GM18508 (cell line): Measurements from ENCODE around the gene ARHGAP12.
"Not testable (repeated sequence)": the region's sequence is repeated elsewhere in the genome, so short reads cannot be mapped to it uniquely, and the experiment has no call there.

Experiments used
- ATAC-seq: cut with Tn5 transposase; IDR thresholded peaks from one replicate; pipeline ENCODE4 v1.9.1; 2021; ENCODE audit warnings: moderate number of reproducible peaks; ENCODE audit not compliant: insufficient read depth, unreplicated experiment

ARHGAP12 gene, protein sequence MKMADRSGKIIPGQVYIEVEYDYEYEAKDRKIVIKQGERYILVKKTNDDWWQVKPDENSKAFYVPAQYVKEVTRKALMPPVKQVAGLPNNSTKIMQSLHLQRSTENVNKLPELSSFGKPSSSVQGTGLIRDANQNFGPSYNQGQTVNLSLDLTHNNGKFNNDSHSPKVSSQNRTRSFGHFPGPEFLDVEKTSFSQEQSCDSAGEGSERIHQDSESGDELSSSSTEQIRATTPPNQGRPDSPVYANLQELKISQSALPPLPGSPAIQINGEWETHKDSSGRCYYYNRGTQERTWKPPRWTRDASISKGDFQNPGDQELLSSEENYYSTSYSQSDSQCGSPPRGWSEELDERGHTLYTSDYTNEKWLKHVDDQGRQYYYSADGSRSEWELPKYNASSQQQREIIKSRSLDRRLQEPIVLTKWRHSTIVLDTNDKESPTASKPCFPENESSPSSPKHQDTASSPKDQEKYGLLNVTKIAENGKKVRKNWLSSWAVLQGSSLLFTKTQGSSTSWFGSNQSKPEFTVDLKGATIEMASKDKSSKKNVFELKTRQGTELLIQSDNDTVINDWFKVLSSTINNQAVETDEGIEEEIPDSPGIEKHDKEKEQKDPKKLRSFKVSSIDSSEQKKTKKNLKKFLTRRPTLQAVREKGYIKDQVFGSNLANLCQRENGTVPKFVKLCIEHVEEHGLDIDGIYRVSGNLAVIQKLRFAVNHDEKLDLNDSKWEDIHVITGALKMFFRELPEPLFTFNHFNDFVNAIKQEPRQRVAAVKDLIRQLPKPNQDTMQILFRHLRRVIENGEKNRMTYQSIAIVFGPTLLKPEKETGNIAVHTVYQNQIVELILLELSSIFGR

DNA sequence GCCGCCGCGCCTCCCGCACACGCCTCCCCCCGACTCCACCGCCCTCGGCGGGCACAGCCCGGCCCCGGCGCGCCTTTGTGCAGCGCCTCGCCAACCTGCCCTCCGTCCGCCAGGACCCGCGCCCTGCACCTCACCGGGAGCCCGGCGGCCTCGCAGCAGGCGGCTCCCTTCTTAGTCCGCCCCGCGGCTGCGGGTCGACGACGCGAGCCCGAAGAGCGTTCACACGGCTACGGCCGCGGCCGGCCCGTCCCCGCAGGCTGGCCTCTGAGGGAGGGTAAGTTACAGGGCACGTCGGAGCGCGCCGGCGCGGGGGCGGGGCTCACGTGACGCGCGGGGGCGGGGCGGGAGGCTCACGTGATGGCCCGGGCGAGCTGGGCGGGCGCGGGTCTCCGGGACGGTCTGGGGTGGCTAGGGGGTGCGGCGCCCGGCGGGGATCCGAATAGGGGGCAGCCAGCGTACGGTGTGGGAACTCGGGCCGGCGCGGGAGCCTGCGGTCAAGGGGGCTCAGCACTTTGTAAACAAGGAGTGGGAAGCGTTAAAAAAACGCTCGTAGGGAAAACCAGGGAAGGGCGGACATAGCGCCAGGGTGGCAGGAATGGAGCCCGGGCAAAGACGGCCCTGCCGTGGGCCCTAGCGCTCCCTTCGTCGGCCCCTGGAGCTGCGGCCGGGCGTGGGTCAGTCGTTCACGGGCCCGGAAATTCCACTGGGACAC is at the start of gene ARHGAP12:
Gene ARHGAP12 (minus strand): TSS at position 283 of the 712 bp plus-strand sequence. CDS start 19,976 bp downstream, outside the sequence.
- ATAC-seq: peak; percentile 34

DNA sequence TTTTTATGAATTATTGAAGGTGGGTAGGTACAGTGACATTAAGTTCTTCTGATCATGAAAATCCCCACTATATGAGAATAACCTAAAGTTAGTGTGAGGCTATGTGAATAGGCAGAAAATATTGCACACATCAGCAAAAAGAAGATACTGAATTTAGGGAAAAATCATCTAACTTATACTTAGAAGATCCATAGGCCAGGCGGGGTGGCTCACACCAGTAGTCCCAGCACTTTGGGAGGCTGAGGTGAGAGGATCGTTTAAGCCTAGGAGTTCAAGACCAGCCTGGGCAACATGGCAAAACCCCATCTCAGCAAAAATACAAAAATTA is 49.5 kb upstream of the ARHGAP12 start:
- no peak for ATAC-seq

DNA sequence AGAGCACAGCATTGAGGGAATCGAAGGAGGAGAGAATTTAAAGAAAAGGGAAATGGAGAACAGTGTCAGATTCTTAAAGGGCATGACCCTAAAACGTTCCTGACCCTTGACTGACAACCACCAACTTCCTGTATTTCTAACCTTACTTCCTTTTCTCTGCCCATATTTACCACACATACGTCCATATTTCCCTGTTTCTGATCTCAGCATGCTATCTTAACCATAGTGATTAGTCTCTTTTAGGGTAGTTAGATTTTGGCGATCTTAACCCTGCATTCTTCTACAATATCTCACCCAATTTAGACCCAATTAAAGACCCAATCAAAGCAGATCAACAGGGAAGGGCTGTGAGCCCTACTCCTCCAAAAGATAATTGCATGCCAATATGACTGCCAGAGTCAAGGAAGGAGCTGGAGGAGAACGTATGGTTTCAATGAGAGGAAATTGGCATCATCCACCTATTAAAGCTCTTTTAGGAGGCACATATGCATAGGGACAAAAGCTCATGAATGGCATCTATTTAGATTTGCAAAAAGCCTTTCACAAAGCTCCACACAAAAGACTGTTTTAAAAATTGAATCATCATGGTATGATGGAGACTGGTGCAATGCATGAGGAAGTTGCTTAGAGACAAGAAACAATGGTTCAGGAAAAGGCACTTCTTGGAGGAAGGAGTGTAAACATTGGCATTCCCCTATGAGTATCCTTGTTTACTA is 49.0 kb upstream of the ARHGAP12 start:
- ATAC-seq: no peak

DNA sequence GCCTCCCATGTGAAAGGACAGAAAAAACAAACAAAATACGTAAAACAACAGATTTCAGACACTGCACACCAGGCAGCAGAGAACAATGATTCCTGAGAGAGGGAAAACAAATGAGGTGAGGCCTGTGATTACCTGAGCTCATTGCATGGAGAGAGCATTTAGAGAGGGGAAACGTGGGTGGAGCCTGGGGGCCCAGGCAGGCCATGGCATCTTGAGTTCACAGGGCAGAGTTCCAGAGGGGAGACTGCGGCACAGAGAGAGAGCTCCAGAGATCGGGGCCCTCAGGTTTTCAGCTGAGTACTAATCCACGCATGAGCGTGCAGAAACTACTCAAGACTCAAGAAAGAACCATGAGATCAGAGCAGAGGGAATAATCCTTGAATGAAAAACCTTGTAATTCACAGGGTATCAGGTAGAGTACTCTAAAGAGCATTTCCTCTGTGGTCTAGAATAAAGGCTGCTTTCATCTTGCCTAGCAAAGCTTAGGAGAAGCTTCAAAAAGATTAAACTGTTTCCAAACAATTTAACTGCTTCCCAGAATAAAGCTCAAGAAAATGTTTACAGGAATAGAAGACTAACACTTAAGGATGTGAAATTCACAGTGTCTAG is 46.6 kb upstream of the ARHGAP12 start:
- ATAC-seq: no peak

DNA sequence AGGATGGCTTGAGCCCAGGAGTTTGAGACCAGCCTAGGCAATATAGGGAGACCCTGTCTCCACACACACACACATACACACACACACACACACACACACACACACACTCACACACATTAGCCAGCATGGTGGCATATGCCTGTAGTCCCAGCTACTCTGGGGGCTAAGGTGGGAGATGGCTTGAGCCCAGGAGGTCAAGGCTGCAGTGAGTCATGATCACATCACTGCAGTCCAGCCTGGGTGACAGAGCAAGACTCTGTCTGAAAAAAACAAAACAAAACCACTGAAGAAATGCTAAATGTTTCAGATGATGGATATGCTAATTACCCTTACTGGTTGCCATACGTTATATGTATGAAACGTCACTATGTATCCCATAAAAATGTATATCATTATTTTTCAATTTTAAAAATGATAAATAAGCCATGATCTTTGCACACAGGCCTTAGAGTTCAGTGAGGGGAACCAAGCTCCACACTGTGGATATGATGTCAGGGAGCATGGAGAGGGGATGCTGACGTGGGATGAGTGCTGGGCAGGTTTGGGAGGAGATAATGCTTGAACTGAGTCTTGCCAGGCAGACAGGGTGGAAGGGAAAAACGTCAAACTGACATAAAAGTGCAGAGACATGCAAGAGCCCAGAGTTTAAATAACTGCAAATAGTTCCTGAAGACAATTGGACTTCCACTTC is 45.9 kb upstream of the ARHGAP12 start:
- ATAC-seq: no peak

DNA sequence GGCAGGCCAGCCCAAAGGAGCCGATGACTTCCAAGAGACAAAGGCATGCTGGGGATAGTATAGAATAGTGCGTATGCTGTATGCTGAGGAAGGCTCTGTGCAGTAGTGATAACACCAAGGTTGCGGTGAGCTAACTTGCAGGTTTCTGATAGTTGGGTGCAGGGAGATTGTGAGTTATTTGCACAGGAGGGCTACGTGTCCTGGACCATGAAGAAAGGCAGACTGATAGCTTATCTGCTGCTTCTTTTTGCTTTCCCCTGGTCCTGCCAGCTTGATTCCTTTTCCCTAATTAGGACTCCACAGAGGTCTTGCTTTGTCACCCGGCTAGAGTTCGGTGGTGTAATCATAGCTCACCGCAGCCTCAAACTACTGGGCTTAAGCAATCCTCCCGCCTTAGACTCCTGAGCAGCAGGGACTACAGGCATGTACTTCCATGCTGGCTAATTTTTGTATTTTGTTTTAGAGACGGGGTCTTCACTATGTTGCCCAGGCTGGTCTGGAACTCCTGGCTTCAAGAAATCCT is 43.9 kb upstream of the ARHGAP12 start:
- ATAC-seq: no peak

DNA sequence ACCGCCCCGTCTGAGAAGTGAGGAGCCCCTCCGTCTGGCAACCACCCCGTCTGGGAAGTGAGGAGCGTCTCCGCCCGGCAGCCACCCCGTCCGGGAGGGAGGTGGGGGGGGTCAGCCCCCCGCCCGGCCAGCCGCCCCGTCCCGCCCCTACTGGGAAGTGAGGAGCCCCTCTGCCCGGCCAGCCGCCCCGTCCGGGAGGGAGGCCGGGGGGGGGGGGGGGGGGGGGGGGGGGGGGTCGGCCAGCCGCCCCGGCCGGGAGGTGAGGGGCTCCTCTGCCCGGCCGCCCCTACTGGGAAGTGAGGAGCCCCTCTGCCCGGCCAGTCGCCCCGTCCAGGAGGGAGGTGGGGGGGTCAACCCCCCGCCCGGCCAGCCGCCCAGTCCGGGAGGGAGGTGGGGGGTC is 41.2 kb upstream of the ARHGAP12 start:
- ATAC-seq: not testable (repeated sequence)

DNA sequence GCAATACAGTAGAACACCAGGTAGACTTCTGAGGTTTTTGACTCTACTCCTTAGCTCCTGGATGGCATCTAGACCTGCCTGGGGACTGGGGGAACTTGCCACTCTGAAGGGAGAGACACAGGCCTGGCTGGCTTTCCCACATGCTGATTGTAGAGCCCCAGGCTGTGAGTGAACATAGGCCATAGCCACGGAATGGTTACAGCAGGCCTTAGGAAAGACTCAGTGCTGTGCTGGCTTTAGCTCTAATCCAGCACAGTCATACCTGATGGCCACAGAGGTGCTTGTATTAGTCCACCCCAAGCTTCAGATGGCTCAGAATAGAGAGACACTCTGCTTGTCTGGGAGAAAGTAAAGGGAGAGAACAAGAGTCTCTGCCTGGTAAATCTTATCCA is 35.0 kb upstream of the ARHGAP12 start:
- ATAC-seq: no peak

DNA sequence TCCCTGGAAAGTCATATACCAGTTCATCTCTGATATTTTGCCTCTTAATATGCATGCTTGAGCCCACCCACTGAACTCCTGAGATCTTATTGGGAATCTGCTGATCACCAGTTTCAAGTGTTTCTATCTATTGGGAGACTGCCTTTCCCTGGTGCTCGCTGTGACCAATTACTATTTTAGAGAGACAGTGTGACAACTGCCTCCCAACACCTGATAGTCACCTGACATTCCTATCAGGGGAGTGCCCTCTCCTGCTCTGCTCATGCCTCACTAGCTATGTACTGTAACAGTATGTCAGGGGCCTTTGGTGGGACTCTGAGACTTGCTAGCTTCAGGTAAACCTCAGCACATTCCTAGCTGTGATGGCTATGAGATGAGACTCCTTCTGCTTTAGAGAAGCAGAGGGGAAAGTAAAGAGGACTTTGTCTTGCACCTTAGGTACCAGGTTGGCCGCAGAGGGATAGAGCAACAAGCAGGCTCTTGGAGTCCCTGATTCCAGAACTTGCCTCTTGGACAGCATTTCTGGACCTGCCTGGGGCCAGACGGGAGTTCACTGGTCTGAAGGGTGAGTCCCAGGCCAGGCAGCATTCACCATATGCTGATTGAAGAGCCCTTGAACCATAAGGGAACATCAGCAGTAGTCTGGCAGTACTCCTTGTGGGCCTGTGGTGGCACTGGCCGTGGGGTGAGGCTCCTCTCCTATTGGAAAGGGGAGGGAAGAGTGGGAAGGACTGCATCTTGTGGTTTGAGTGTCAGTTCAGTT is 34.4 kb upstream of the ARHGAP12 start:
- no peak for ATAC-seq

DNA sequence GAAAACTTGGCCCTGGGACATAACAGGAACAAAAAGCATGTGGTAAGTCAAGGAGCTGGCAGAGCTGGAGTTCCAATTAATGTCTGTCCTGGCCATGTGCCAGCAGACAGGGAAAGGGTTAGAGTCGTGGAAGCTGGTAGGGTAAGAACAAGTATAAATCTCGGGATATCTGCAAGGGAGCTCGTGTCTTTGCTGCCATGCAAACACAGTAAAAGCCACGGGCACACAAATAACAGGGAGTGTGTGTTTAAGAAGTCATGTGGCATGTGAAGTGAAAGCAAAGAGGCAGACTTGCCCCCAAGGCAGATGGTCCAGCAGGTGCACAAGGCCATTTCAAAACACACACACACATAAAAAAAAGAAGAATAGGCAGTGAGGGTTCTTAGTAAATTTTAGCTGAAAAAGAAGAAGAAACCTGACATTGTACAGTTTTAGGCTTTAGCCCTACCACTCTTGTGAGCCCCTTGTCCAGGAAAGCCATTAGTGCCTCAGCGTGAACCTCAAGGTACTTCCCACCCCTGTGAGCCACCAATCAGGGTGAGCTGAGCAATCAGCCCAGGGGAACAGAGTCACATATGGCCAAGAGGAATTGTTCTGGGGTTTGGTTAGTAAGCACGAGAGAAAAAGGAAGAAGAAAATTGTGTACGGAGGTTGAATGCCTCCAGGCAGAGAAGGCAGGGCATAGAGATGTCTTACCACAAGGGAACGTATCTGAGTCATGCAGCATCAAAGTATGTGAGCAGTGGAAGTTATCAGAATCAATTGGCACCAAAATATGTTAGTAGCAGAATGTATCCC is 32.8 kb upstream of the ARHGAP12 start:
- no peak for ATAC-seq

DNA sequence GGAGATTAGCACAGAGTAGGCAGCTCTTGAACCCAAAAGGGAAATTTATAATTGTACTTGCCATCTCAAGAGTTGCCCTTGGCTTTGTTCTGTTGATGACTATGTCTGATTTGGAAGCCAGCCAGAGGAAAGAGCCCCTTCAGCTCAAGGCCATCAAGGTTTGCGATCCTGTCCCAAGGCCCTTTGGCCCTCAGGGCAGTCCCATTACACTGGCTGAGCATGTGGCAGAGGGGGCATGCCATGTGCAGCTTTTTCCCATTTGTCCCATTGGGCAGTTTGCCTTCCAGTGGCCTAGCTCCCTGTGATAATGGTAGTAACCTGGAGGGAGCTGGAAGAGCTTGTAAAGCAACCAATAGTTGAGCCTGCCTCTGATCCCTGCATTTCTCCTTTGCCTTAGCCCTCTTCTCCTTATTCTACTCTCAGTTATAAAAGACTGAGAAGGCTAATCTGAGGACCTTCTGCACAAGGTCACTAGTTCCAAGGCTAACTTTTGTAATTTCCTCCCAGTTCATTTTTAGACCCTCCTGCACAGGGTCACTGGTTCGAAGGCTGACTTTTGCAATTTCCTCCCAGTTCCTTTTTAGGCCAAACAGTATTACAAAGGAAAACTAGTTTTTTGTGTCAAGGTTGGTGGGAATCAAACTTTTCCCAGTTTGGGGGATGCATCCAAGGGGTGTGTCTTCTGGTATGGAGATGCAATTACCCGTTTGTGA is 31.0 kb upstream of the ARHGAP12 start:
- no peak for ATAC-seq

DNA sequence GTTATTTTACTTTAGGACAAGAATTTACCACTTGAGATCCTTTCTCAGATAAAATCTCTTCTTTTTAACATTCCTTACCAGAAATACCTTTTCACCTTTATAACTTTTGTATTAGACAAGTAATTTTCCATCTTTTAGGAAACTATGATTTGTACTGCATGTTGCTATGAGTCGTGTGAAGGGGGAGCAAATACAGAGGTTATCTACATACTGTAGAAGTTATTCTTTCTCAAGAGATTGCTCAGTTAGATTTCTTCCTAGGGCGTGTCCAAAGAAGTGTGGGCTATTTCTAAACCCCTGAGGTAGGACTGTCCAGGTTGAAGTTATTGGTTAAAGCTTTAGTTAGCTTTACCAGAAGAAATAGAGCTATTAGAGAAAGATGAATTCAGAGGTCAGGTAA is 30.2 kb upstream of the ARHGAP12 start:
- no peak for ATAC-seq

DNA sequence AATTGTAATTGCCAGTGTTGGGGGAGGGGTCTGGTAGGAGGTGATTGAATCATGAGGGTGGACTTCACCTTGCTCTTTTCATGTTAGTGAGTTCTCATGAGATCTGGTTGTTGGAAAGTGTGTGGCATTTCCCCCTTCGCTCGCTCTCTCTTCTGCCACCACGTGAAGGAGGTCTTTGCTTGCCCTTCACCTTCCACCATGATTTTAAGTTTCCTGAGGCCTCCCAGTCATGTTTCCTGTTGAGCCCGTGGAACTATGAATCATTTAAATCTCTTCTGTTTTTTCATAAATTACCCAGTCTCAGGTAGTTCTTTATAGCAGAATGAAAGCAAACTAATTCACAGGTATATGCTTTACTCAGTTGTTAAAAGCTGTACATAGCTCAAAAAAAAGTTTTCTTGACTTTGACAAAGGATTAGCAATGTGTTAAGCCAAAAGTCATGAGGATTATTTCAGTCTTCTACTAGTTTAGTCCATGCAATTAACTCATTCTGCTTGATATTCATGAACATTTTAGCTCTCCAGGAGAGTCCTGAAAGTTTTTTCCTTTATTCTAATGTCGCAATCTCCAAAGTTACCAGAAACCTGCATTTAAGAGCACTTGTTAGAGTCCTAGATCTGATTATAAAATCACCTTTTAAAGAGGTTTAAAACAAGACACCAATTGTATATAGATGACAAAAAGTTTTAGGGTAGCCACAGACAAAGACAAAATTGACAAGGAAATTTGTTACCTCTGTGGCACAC is 27.7 kb upstream of the ARHGAP12 start:
- ATAC-seq: no peak

DNA sequence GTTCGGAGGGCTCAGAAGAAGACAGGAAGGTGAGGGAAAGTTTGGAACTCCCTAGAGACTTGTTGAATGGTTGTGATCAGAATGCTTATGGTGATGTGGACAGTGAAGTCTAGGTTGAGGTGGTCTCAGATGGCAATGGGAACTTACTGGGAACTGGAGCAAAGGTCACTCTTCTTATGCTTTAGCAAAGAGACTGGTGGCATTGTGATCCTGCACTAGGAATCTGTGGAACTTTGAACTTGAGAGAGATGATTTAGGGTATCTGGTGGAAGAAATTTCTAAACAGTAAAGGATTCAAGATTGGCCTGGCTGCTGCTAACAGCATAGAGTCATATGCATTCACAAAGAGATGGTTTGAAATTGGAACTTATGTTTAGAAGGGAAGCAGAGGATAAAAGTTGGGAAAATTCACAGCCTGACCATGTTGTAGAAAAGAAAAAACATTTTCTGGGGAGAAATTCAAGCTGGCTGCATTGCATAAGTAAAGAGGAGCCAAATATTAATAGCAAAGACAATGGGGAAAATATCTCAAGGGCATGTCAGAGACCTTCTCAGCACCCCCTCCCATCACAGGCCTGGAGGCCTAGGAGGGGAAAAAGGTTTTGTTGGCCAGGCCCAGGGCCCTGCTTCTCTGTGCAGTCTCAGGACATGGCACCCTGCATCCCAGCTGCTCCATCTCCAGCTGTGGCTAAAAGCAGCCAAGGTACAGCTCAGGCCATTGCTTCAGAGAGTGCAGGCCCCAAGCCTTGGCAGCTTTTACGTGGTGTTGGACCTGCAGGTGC is 26.0 kb upstream of the ARHGAP12 start:
- ATAC-seq: no peak

DNA sequence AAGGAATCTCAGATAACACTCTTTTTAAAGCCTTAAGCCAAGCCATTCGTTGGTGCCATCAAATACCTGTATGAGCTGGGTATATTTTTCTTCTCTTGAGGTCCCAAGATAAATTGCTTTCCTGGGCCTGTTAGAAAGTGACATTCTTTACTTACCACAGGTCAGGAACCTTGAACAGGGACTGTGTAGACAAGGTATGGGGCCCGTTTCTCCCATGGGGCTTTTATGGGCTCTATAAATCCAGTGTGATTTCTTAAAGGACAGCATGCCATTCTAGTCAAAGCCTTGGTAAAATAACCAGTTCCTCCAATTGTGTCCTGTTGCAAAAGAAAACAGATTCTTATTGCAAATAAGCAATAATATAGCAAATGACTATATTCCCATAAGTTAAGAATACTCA is 24.8 kb upstream of the ARHGAP12 start:
- no peak for ATAC-seq

DNA sequence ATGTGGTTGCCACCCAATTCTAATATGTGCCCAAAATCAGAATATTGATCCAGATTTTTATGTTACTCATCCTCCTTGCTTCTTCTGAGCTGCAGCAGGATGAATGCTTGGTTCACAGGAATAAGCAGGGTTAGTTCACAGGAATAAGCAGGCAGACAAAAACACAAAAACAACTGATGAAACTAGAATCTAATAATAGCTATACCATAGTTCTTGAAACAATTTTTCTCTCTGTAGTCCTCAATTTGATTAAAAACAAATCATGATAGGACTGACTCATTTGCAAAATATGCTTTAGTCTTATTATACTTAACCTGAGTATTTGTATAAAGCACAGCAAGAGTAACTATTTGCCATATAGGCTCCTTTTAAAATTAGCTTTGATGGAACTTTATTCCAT is 24.4 kb upstream of the ARHGAP12 start:
- ATAC-seq: no peak
